Putamen (tissue), 1 donor: Measurements from ENCODE around the gene CNTNAP4.

Source experiments
- DNase-seq: peaks from one replicate; pipeline ENCODE4 v3.0.0-alpha.2; 2016; ENCODE audit warnings: low spot score

The CNTNAP4 gene

GRCh38 chr16:76583945-76584344 lies 306.7 kb downstream of the CNTNAP4 start:
- no peak for DNase-seq

- no peak for DNase-seq
These were observed 321.3 kb downstream of the CNTNAP4 start for GRCh38 chr16:76598498-76598897.

GRCh38 chr16:76607317-76607716 lies 330.1 kb downstream of the CNTNAP4 start:
- DNase-seq: no peak
